A549 (cell line): ENCODE data around the gene TIE1. TPM values are rescaled to one million over a fixed set of nuclear protein-coding genes. Genes with fewer than 3 reads are reported as not detected.

ENCODE experiments used
- ATAC-seq, 2 experiments: fragments of 200-7000 bp in 1 of 2; fragments of >200 bp in 1 of 2; cut with Nextera tagmentation in 1 of 2; cut with Tn5 transposase in 1 of 2; 3 replicates each; pipeline versions ENCODE4 v1.8.0 to v1.9.1; 2018 to 2020; ENCODE audit warnings: mild to moderate bottlenecking in 1 of 2, moderate library complexity in 1 of 2
- CTCF ChIA-PET: fragments of 300-600 bp; sonication (Branson Sonifier 250); formaldehyde crosslinking; extraction: SDS; loops from one replicate; lab custom pipeline; 2021; ENCODE audit warnings: antibody characterized with exemption, inconsistent platforms; lab: Yijun Ruan, JAX
- POLR2A ChIA-PET: fragments of 350-600 bp; formaldehyde crosslinking; extraction: SDS; loops from one replicate; lab custom pipeline; 2021; ENCODE audit warnings: antibody characterized with exemption, inconsistent platforms; lab: Yijun Ruan, JAX
- DNase-seq, 2 experiments: peaks; one replicate each; pipeline versions ENCODE4 v3.0.0 to v3.0.0-alpha.2; 2011 to 2016; ENCODE audit warnings: low read depth in 1 of 2, low spot score in 1 of 2
- FAIRE-seq: peaks from 2 replicates; lab custom pipeline; 2011; peaks lifted over from hg19 to GRCh38; lab: Jason Lieb, UNC
- H3K27ac ChIP-seq, 2 experiments: fragments of >200 bp; sonication (Bioruptor Twin); formaldehyde crosslinking; 3 replicates each; pipeline ENCODE4 v1.5.1; 2016 to 2017
- H3K4me1 ChIP-seq: fragments of >200 bp; sonication (Bioruptor Twin); formaldehyde crosslinking; 3 replicates; pipeline ENCODE4 v1.6.1; 2016
- H3K4me2 ChIP-seq: fragments of >200 bp; sonication (Bioruptor Twin); formaldehyde crosslinking; 3 replicates; pipeline ENCODE4 v1.6.1; 2016
- H3K4me3 ChIP-seq: fragments of >200 bp; sonication (Bioruptor Twin); formaldehyde crosslinking; 3 replicates; pipeline ENCODE4 v1.5.1; 2016
- H3K9me3 ChIP-seq: fragments of >200 bp; sonication (Bioruptor Twin); formaldehyde crosslinking; 3 replicates; pipeline ENCODE4 v1.6.1; 2016
- CBX2 ChIP-seq: fragments of 200-600 bp; sonication (generic); IDR thresholded peaks from 2 replicates; pipeline ENCODE4 v1.6.1; 2016; ENCODE audit warnings: low read depth, mild to moderate bottlenecking, borderline replicate concordance
- CTCF ChIP-seq: fragments of >200 bp; sonication (Bioruptor Twin); formaldehyde crosslinking; IDR thresholded peaks from 3 replicates; pipeline ENCODE4 v1.5.1; 2016
- ESRRA ChIP-seq: fragments of 150-350 bp; IDR thresholded peaks from 2 replicates; pipeline ENCODE4 v1.6.1; 2014; ENCODE audit warnings: mild to moderate bottlenecking, low read length, borderline replicate concordance
- FOSB ChIP-seq: fragments of 250-450 bp; sonication (Bioruptor Pico); IDR thresholded peaks from 2 replicates; pipeline ENCODE4 v1.5.0; 2020; ENCODE audit warnings: mild to moderate bottlenecking, moderate library complexity
- FOXS1 ChIP-seq: fragments of 250-450 bp; sonication (Bioruptor Pico); IDR thresholded peaks from 2 replicates; pipeline ENCODE4 v1.5.0; 2020; ENCODE audit warnings: mild to moderate bottlenecking, moderate library complexity
- GATA3 ChIP-seq: IDR thresholded peaks from 2 replicates; pipeline ENCODE4 v1.6.1; 2012; ENCODE audit warnings: borderline replicate concordance
- HEYL ChIP-seq: fragments of 250-450 bp; sonication (Bioruptor Pico); IDR thresholded peaks from 2 replicates; pipeline ENCODE4 v1.8.0; 2021; ENCODE audit warnings: mild to moderate bottlenecking, moderate library complexity
- HMGXB4 ChIP-seq: fragments of 250-450 bp; sonication (Bioruptor Pico); IDR thresholded peaks from 2 replicates; pipeline ENCODE4 v1.5.0; 2021; ENCODE audit warnings: mild to moderate bottlenecking, moderate library complexity, borderline replicate concordance
- JUNB ChIP-seq: fragments of >200 bp; sonication (Bioruptor Twin); formaldehyde crosslinking; IDR thresholded peaks from 2 replicates; pipeline ENCODE4 v1.6.1; 2016
- MAFK ChIP-seq: fragments of 450-650 bp; IDR thresholded peaks from 2 replicates; pipeline ENCODE4 v1.6.1; 2014; ENCODE audit not compliant: partially characterized antibody
- NFE2L2 ChIP-seq: fragments of 150-350 bp; conservative IDR thresholded peaks from 2 replicates; pipeline ENCODE4 v1.6.1; 2014; ENCODE audit warnings: low read length
- POLR2A ChIP-seq: IDR thresholded peaks from 2 replicates; pipeline ENCODE4 v1.6.1; 2012; ENCODE audit warnings: mild to moderate bottlenecking, low read length
- SMC3 ChIP-seq: fragments of >200 bp; sonication (Bioruptor Twin); formaldehyde crosslinking; IDR thresholded peaks from 3 replicates; pipeline ENCODE4 v1.6.1; 2018; ENCODE audit warnings: inconsistent platforms
- SREBF2 ChIP-seq: fragments of 450-650 bp; IDR thresholded peaks from 2 replicates; pipeline ENCODE4 v1.6.1; 2014; ENCODE audit warnings: mild to moderate bottlenecking, moderate library complexity
- ZFP36 ChIP-seq: fragments of 450-650 bp; IDR thresholded peaks from 2 replicates; pipeline ENCODE4 v1.6.1; 2014; ENCODE audit warnings: borderline replicate concordance; ENCODE audit not compliant: partially characterized antibody
- ZNF302 ChIP-seq: fragments of 250-450 bp; sonication (Bioruptor Pico); IDR thresholded peaks from 2 replicates; pipeline ENCODE4 v1.9.0; 2021; ENCODE audit warnings: inconsistent platforms, mild to moderate bottlenecking, moderate library complexity
- ZSCAN20 ChIP-seq: fragments of 250-450 bp; sonication (Bioruptor Pico); IDR thresholded peaks from 2 replicates; pipeline ENCODE4 v1.8.0; 2022; ENCODE audit warnings: mild to moderate bottlenecking, moderate library complexity
- WGBS: methylation state at CpG from one replicate; pipeline ENCODE4 v1.1.6; 2017; ENCODE audit errors: missing lambda C conversion rate; 5-methylcytosine and 5-hydroxymethylcytosine counted together
- polyA plus RNA-seq, 4 experiments: library from polyadenylated mRNA; depleted of rRNA in 3 of 4; stranded (reverse); fragments of >200 nt; fragmentation: RNase III in 1 of 4; extraction: RNeasy Plus Mini Kit Qiagen cat#74134 plus additional on column Dnase treatment in 1 of 4; gene quantifications; 2 replicates in 3 of 4; 3 replicates in 1 of 4; pipeline ENCODE4 v1.2.3, GENCODE V29; 2011 to 2017
- TF ChIP-seq, protein P1 (sequence below): fragments of 150-350 bp; IDR thresholded peaks from 2 replicates; pipeline ENCODE4 v1.6.1; 2014; ENCODE audit warnings: low read depth, mild to moderate bottlenecking, low read length
- TF ChIP-seq, protein P2 (sequence below): fragments of 200-600 bp; sonication (generic); IDR thresholded peaks from 2 replicates; pipeline ENCODE4 v1.6.1; 2016; ENCODE audit warnings: antibody characterized with exemption, mild to moderate bottlenecking, moderate library complexity

Gene TIE1
- polyA plus RNA-seq, 2 of the 4 experiments (the other 2 are of a cell fraction), result not detected

- Histone ChIP-seq H3K27ac (no peak overlapping the region), H3K4me1 (no peaks in the 10 kb centered on the region), H3K4me2 (no peak overlapping the region), H3K4me3 (no peak overlapping the region), H3K9me3 (peaks cover 5% of the 10 kb centered on the region; the same call in 1 of the 3 replicates)
- ChIA-PET CTCF (no interaction called here), POLR2A (no interaction called here)
- no peak for DNase-seq
- no peak for ATAC-seq
- TF ChIP-seq CBX2 (no peak), MAFK (no peak), FOSB (CRISPR knock-in tag) (no peak), ZNF302 (CRISPR knock-in tag) (no peak), NFE2L2 (no peak), ZFP36 (no peak), ESRRA (no peak), JUNB (no peak), HMGXB4 (CRISPR knock-in tag) (no peak), ZSCAN20 (no peak), SMC3 (no peak), POLR2A (no peak), HEYL (CRISPR knock-in tag) (no peak), SREBF2 (no peak), GATA3 (no peak), FOXS1 (CRISPR knock-in tag) (no peak), CTCF (no peak)
- TF ChIP-seq, protein P1, sequence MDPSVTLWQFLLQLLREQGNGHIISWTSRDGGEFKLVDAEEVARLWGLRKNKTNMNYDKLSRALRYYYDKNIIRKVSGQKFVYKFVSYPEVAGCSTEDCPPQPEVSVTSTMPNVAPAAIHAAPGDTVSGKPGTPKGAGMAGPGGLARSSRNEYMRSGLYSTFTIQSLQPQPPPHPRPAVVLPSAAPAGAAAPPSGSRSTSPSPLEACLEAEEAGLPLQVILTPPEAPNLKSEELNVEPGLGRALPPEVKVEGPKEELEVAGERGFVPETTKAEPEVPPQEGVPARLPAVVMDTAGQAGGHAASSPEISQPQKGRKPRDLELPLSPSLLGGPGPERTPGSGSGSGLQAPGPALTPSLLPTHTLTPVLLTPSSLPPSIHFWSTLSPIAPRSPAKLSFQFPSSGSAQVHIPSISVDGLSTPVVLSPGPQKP, result no peak
- TF ChIP-seq, protein P2, sequence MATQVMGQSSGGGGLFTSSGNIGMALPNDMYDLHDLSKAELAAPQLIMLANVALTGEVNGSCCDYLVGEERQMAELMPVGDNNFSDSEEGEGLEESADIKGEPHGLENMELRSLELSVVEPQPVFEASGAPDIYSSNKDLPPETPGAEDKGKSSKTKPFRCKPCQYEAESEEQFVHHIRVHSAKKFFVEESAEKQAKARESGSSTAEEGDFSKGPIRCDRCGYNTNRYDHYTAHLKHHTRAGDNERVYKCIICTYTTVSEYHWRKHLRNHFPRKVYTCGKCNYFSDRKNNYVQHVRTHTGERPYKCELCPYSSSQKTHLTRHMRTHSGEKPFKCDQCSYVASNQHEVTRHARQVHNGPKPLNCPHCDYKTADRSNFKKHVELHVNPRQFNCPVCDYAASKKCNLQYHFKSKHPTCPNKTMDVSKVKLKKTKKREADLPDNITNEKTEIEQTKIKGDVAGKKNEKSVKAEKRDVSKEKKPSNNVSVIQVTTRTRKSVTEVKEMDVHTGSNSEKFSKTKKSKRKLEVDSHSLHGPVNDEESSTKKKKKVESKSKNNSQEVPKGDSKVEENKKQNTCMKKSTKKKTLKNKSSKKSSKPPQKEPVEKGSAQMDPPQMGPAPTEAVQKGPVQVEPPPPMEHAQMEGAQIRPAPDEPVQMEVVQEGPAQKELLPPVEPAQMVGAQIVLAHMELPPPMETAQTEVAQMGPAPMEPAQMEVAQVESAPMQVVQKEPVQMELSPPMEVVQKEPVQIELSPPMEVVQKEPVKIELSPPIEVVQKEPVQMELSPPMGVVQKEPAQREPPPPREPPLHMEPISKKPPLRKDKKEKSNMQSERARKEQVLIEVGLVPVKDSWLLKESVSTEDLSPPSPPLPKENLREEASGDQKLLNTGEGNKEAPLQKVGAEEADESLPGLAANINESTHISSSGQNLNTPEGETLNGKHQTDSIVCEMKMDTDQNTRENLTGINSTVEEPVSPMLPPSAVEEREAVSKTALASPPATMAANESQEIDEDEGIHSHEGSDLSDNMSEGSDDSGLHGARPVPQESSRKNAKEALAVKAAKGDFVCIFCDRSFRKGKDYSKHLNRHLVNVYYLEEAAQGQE, result no peak
- 46% methylated on average over 9 of the region's 10 CpGs for WGBS
- FAIRE-seq, result no peak
Observed at GRCh38 chr1:43255438-43256210, 45.2 kb upstream of the TIE1 start.
